ENCODE results near the gene SCN5A. TPM values are rescaled to one million over a fixed set of nuclear protein-coding genes. Genes with fewer than 3 reads are reported as not detected.

The SCN5A gene
- total and polyA plus RNA-seq, 2 of the 4 experiments (the other 2 are of a cell fraction): 1.9 to 2.0 TPM

DNA sequence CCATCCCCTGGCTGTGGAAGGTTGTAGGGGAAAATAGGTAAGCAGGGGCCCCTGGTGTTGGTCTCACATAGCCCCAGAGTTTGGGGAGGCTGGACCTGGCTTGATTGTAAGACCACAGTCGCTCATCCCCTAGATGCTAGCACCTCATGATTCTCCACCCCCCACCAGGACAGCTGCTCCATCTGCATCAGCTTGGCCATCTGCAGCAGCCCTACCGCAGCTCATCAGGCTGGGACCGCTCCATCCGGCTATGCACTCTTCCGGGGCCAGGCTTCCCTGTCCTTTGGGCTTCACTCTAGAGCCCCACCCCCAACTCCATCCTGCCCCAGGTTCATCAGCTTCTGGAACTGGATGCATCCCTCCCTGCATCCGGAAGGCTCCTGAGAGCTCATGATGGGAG lies 12.6 kb downstream of the SCN5A start:
- dilution Hi-C loops (cut with HindIII; ENCODE audit: low sequenced_read_pairs, unreplicated experiment): no loop called here
- DNase-seq: no peak
- TF ChIP-seq RCOR1 (IDR thresholded peaks at IDR 0.05; ENCODE audit: insufficient replicate concordance, low read length): no peak
- Histone ChIP-seq H3K14ac (replicated peaks; ENCODE audit: low read depth, low read length) (no peak overlapping the region), H3K18ac (ENCODE audit: low read depth, low read length) (no peak overlapping the region), H2BK15ac (ENCODE audit: low read depth, low read length) (no peak overlapping the region), H4K91ac (ENCODE audit: insufficient read depth, low read depth, low read length) (no peak overlapping the region), H3K23ac (ENCODE audit: low read depth, low read length) (no peak overlapping the region), H3K27ac (ENCODE audit: insufficient read depth, low read length) (no peak overlapping the region), H4K5ac (ENCODE audit: low read depth, low read length) (no peak overlapping the region), H2AK5ac (ENCODE audit: low read depth, low read length) (no peak overlapping the region), H3K4me1 (ENCODE audit: control insufficient read depth, insufficient read depth, low read length) (peaks cover 10% of the 10 kb centered on the region), H3K4me3 (ENCODE audit: insufficient read depth, low read depth, low read length) (no peak overlapping the region), H2AK9ac (replicated peaks; ENCODE audit: low read depth, low read length, poor library complexity) (no peak overlapping the region), H4K8ac (ENCODE audit: low read depth in 2 of 2, low read length in 2 of 2) (no peak overlapping the region), H2AFZ (replicated peaks; ENCODE audit: low read length, poor library complexity) (no peak overlapping the region), H3K4me2 (ENCODE audit: low read depth, low read length) (no peak overlapping the region), H3K9me1 (ENCODE audit: insufficient read depth, low read length) (peaks cover 12% of the 10 kb centered on the region; the same call in 1 of the 2 replicates), H3K9ac (ENCODE audit: low read depth, low read length) (no peak overlapping the region), H3K4ac (ENCODE audit: low read depth, low read length) (no peak overlapping the region), H3K27me3 (ENCODE audit: control insufficient read depth, insufficient read depth, low read length) (no peaks in the 10 kb centered on the region; the same call in 1 of the 2 replicates), H2BK5ac (ENCODE audit: low read depth, low read length, poor library complexity, severe bottlenecking) (no peak overlapping the region), H4K20me1 (ENCODE audit: insufficient read depth, low read length) (peaks cover 13% of the 10 kb centered on the region), H3K9me3 (ENCODE audit: control insufficient read depth, insufficient read depth, low read length) (no peaks in the 10 kb centered on the region), H3K36me3 (ENCODE audit: control insufficient read depth, insufficient read depth, low read length) (no peaks in the 10 kb centered on the region), H2BK20ac (ENCODE audit: low read depth, low read length) (no peak overlapping the region), H3K56ac (ENCODE audit: extremely low read depth, insufficient read depth, low read length) (no peak overlapping the region), H3K79me1 (ENCODE audit: low read depth in 1 of 2, low read length in 2 of 2) (peaks cover 0 to 7% of the 10 kb centered on the region in 2 experiments; a peak in 1 of 4 replicates), H2BK120ac (ENCODE audit: low read depth, low read length) (no peak overlapping the region)
- intact Hi-C loops (cut with micrococcal nuclease): no loop called here
- no peak for ATAC-seq (ENCODE audit: low read depth)
- CTCF ChIA-PET: no interaction called here
- in situ Hi-C loops (cut with MboI; ENCODE audit: low sequenced_read_pairs): no loop called here
- no TSS peak for BruUV-seq (replicated peaks)
- POLR2A ChIA-PET (ENCODE audit: unreplicated experiment): no interaction called here
- WGBS, 2 experiments (ENCODE audit: extremely low coverage in 2 of 2, insufficient read length in 1 of 2): 89% methylated on average over 5 of the region's 6 CpGs; no CpG with 5 or more reads in 1 of the 2 experiments

Measured in IMR-90 (cell line).